ENCODE measurements around the gene MMP2.

MMP2 gene

GRCh38 chr16:55495616-55496289 lies 16.8 kb downstream of the MMP2 start:
- no peak for DNase-seq

DNA sequence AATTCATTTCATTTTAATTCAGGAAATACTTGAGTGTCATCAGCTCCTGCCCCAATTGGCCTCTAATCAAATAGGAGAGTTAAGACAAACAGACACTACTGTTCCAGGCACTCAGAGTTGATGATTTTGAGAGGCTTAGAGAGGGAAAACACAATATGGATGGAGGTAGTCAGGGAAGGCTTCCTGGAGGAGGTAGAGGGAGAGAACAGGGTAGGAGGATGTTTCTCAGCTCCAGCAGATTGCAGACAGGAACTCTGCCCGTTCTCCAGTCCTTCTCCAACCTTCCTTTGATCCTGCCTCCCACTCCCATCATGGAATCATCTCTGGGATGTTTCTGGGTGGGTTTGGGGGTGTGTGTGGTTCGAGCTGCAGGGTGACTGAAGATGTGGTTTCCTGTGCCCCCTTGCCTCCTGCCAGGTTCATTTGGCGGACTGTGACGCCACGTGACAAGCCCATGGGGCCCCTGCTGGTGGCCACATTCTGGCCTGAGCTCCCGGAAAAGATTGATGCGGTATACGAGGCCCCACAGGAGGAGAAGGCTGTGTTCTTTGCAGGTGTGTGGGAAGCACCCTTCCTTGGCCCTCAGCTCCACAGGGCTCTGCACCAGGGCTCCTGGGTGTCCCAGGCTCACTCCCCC lies 17.6 kb downstream of the MMP2 start:
- no peak for DNase-seq

DNA sequence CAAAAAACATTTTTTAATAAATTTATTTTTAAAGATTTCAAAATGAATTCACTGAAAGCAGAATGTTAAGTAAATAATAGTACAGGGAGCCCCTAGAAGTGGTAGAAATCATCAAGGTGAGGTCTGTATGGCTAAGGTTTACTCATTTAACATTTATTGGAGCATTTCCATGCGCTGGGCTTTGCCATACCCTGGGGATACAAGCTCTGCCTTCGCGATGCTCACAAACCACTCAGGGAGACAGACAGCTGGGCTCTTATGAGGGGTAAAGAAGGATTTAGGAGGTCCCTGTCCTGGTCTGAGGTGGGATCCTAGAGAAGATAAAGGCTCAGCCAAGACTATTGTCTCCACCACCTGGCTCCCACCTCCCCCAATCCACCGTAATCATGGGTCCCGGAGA lies 18.6 kb downstream of the MMP2 start:
- DNase-seq: no peak

DNA sequence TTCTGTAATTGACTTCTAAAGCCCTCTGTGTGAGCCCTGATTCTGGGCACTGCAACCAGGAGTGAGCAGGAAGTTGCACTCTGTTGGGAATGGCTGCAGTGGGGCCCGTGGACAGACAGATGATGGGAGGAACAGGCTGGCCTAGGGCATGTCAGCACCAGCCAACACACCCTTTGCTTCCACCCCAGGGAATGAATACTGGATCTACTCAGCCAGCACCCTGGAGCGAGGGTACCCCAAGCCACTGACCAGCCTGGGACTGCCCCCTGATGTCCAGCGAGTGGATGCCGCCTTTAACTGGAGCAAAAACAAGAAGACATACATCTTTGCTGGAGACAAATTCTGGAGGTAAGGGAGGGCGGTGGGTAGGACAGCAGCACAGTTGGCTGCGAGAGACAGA lies 19.1 kb downstream of the MMP2 start:
- DNase-seq: no peak

DNA sequence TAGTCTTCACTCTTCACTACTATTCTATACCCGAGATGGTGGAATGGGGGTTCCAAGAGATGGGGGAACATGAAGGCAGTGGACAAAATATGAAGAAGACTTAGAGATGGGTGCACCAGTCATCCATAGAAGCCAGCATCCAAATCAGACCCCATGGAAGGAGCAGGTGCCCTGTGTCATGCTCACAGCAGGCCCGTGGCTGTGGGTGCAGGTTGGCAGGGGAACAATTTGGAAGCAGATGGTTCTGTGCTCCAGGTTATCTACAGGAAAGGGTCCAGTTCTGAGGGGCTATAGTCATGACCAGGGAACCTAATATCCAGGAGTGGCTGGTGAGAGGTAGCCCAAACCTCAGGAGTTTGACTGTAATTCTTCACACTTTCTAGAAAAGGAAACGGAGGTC lies 20.3 kb downstream of the MMP2 start:
- DNase-seq: no peak

DNA sequence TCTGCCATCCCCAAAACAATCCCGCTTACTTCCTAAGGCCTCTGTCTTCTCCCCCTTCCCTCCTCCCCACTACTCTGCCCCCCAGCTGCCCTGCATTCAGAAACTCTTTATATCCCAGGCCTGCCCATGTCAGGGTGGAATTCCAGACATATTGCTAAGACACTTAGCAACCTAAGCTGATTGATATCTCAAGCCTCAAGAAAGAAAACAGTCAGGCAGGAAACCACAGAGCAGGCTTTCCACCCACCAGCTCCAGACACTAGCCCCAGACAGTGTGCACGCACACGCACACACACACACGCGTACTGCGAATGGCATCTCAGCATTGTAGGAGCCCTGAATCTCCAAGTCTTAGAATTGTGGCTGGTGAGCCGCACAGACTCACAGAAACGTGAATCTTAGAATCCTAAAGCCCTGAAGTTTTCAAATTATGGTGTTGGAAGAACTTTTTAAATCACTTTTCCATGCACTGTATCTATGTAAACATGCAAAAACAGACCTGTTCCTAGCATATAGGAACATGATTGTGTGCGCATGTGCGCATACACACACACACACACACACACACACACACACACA lies 21.0 kb downstream of the MMP2 start:
- peak; percentile 43 for DNase-seq

GRCh38 chr16:55500530-55501011 lies 21.6 kb downstream of the MMP2 start:
- no peak for DNase-seq

DNA sequence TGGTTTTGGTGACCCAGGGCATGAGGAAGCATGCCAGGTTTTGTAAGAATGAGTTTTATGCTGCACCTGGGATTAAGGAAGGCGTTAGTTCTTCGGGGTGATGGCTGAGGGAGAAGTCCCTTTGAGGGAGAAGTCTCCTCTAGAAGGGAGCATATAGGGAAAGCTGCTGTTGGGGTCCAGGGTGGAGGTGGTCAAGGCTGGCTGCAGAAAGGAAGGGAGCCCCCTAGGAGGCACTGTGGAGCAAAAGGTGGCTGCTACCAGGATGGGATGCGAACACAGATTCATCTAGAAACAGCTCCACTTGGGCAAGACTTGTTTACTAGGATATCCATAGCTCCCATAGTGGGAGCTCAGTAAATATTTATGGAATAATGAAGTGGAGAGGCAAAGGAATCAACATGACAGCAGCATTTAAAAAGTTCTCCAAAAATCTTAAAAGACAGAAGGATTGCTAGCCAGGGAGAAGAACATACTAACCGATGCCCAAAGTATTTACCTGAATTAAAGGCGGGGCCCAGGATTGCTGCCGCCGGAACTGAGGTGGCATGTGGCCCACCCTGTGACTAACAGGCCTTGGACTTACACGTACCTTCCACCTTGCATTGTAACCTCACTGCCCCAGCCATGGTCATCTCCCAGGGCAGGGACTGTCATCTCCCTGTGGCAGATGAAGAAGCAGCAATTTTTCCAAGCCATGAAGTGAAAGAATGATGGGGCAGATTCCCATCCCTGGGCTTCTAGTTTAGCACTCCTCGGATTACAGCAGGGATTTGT lies 22.7 kb downstream of the MMP2 start:
- no peak for DNase-seq

DNA sequence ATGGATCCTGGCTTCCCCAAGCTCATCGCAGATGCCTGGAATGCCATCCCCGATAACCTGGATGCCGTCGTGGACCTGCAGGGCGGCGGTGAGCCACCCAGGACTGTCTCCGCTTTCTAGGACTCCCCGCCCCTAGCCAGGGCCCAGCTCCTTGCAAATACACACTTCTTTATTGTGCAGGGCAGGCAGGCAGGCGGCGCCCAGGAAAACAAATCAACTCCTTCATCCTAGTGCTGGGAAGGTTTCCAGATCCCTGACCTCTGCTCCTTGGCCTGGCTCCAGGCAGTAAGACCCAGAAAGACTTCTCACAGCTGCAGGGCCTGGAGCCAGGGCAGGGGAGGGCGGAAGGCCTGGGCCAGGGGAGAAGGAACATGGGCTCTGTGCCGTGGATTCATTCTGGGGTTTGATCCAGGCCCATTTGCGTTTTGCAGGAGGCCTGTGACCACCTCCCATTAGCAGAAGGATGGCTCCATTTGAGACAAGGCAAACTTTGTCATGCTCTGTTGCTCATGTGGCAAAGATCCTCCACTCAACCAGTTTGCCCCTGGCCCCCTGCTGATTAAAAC lies 23.9 kb downstream of the MMP2 start:
- no peak for DNase-seq

GRCh38 chr16:55503726-55504550 lies 24.9 kb downstream of the MMP2 start:
- DNase-seq: no peak

- no peak for DNase-seq
Observed at GRCh38 chr16:55505333-55506015, 26.5 kb downstream of the MMP2 start.

DNA sequence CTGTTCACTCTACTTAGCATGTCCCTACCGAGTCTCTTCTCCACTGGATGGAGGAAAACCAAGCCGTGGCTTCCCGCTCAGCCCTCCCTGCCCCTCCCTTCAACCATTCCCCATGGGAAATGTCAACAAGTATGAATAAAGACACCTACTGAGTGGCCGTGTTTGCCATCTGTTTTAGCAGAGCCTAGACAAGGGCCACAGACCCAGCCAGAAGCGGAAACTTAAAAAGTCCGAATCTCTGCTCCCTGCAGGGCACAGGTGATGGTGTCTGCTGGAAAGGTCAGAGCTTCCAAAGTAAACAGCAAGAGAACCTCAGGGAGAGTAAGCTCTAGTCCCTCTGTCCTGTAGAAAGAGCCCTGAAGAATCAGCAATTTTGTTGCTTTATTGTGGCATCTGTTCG lies 27.1 kb downstream of the MMP2 start:
- DNase-seq: no peak

DNA sequence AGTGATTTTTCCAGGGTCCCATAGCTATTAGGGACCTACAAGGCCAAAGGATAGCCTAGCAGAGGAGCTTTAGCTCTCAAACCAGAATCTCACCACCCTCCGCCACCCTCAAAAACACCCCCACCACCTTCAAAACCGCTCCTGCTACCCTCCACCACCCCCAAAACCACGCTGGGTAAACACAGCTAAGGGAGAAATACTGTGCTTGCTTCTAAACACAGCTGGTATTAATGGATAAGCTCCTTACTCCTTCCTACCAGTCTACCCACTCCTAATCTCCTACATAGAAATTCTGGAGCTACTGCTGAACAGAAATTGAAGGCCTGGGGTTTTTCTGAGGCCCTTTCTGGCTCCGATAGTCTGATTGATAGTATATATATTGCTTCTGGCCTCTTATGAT lies 27.7 kb downstream of the MMP2 start:
- no peak for DNase-seq

DNA sequence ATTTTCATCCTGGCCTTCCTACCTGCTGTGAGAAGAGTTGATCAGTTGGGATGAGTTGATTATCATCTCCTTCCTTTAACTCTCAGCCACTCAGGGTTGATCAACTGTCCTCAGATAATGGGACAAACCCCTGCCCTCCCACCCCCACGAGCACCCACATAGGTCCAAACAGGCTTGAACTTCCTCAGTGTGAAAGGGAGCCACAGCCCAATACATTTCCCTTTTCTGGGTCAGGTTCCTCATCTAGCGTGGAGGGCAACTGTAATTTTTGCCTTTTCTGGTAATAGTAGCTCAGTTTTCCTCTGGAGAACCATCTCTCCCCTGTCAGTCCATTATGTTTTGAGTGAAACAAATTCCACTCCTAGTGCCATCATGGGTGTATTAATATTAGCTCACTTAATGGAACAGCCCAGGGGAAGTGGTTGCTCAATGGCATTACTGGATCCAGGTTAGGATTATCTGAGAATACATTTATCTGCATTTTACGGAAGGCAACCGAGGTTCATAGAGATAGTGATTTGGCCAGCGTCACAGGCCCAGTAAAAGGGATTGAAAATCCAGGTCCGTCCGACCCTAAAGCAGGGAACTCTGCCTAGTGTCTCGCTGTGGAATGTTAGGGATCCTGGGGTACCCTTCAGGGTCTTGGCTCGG lies 29.4 kb downstream of the MMP2 start:
- DNase-seq: no peak

DNA sequence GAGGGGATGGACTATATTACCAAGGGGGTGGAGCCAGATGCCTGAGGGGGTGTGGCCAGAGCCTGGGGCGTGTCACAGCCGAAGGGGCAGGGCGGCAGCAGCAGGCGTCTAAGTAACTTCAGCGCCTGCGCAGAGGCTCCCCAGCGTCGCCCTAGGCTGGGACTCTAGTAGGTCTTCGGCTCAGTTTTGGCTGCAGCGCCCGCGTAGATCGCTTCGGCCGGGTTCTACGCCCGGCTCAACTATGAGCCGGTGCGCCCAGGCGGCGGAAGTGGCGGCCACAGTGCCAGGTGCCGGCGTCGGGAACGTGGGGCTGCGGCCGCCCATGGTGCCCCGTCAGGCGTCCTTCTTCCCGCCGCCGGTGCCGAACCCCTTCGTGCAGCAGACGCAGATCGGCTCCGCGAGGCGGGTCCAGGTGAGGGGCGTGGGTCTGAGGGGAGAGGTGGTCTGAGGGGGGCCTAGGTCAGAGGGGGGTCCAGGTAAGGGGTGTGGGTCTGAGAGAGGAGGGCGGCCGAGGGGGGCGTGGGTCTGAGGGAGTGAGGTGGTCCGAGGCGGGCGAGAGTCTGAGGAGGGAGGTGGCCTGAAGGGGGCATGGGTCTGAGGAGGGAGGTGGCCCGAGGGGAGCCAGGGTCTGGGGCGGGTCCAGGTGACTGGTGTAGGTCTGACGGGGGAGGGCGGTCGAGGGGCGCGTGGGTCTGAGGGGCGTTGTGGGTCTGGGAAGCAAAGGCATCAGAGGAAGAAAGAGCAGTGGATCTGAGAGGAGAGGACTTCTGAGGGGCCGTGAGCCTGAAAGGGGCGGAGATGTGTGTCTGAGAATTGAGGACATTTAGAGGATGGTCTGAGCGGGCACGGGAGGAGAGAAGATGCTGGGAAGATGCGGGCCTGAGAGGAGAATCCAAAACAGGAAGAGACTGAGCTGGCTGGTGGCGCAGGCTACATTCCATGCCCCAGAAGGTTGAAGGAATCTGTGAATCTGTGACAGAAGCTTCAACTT lies 30.2 kb downstream of the MMP2 start, which contains the start of gene LPCAT2:
LPCAT2 (plus strand) TSS at position 132 of the 991 bp plus-strand sequence; CDS start at position 242, 110 bp downstream.
- DNase-seq: peak; percentile 68

DNA sequence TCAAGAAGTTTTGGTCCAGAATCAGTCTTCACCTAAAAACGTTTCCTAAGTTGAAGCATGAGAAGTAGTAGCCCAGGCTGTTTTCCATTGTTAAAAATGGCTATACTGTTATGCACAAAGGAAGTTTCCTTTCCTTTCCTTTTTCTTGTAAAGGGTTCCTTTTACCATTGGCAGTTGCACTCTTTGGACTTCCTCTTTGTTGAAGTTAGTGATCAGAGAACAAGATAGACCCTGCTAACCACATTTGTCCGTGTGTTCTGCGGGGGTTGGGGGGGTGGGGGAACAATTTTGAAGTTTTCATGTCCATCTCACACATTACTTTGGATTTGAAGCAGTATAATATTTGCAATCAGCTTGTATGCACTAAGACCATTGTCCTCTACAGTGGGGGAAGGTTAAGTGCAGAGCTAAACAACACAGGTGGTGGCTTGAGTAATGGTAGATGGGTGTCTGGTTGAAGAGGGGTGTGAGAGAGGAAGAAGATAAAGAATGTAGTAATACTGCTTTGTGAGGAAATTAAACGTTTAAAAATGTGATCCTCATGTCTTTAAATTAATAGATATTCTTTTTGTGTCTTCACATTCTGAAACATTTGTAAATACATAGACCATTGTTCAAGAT lies 31.3 kb downstream of the MMP2 start:
- no peak for DNase-seq

DNA sequence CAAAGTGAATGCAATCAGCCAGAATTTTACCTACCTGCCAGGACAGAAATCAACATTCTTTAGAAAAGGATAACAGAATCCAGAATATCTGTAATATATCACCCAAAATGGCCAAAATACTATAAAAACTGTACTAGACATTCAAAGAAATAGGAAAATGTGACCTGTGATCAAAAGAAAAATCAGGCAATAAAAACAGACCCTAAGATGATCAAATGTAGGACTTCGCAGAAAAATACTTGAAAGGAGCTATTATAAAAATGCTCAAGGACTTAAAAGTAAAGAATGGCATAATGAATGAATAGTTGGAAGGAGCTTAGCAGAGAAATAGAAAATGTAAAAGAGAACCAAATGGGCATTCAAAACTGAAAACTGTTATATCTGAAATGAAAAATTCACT lies 33.9 kb downstream of the MMP2 start:
- DNase-seq: no peak

DNA sequence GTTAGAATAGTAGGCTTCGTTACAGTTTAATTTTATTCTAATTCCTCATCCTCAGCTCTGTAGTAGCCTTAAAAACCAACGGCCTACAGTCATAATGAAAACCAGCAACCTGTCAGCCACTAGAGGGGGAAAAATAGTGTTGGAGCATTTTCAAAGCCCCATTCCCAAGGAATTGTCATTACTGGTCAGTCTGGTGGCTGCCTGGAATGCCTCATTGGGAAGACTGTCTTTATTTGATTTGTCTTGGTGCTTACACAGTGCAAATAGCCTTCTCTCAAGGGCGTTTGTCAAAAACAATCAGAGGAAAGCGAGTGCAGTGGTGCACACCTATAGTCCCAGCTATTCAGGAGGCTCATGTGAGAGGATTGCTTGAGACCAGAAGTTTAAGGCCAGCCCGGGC lies 34.6 kb downstream of the MMP2 start:
- no peak for DNase-seq

DNA sequence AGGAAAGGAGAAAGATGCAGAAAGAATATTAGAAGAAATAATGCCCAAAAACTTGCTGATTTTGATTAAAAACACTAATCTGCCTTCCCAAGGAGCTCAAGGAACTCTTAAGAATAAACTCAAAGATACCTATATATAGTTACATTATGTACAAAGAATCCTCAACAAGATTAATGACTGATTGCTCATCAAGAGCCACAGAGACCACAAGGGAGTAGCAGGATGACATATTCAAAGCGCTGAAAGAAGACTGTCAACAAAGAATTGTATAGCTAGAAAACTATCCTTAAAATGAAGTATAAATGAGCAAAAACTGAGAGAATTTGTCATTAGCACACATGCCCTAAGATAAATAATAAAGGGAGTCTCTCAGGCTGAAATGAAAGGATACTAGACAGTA lies 36.1 kb downstream of the MMP2 start:
- no peak for DNase-seq

Data from stimulated activated CD4-positive, alpha-beta T cell treated with anti-CD3 and anti-CD28 coated beads, Interleukin-15, amount 100 ng/mL, for 24 hours (primary cell).